RWPE2 (cell line): Measurements from ENCODE around the gene LRRC28.
A peak's percentile ranks its signal among the peaks of the same experiment; 100 is the strongest.

Experiments
- ATAC-seq: fragments of 200-7000 bp; cut with Tn5 transposase; 3 replicates; pipeline ENCODE4 v1.9.1; 2021; ENCODE audit warnings: low read depth
- DNase-seq: peaks from one replicate; pipeline ENCODE4 v3.0.0-alpha.2; 2020; ENCODE audit warnings: low spot score
- H3K27ac ChIP-seq: fragments of 450-650 bp; 2 replicates; pipeline ENCODE4 v1.5.1; 2017; ENCODE audit warnings: mild to moderate bottlenecking; ENCODE audit not compliant: poor library complexity, severe bottlenecking
- H3K27me3 ChIP-seq: fragments of 250-450 bp; sonication (Bioruptor Pico); 2 replicates; pipeline ENCODE4 v1.5.1; 2021; ENCODE audit warnings: mild to moderate bottlenecking, moderate library complexity; ENCODE audit not compliant: insufficient read depth, poor library complexity, severe bottlenecking
- H3K36me3 ChIP-seq: fragments of 250-450 bp; sonication (Bioruptor Pico); 2 replicates; pipeline ENCODE4 v1.5.1; 2020; ENCODE audit warnings: low read depth, mild to moderate bottlenecking, moderate library complexity
- H3K4me1 ChIP-seq: fragments of 250-450 bp; sonication (Bioruptor Pico); 2 replicates; pipeline ENCODE4 v1.5.1; 2021; ENCODE audit warnings: mild to moderate bottlenecking, moderate library complexity; ENCODE audit not compliant: insufficient read depth, poor library complexity, severe bottlenecking
- H3K4me3 ChIP-seq: fragments of 250-450 bp; sonication (Bioruptor Pico); 2 replicates; pipeline ENCODE4 v1.5.1; 2021; ENCODE audit warnings: mild to moderate bottlenecking, moderate library complexity; ENCODE audit not compliant: severe bottlenecking
- H3K9me3 ChIP-seq: fragments of 250-450 bp; sonication (Bioruptor Pico); 2 replicates; pipeline ENCODE4 v1.5.1; 2021; ENCODE audit warnings: mild to moderate bottlenecking, moderate library complexity; ENCODE audit not compliant: severe bottlenecking
- TF ChIP-seq, protein P1 (sequence below): fragments of 450-650 bp; IDR thresholded peaks from one replicate; pipeline ENCODE4 v1.5.1; 2017; ENCODE audit warnings: mild to moderate bottlenecking, moderate library complexity; ENCODE audit not compliant: poor library complexity, severe bottlenecking

The LRRC28 gene

DNA sequence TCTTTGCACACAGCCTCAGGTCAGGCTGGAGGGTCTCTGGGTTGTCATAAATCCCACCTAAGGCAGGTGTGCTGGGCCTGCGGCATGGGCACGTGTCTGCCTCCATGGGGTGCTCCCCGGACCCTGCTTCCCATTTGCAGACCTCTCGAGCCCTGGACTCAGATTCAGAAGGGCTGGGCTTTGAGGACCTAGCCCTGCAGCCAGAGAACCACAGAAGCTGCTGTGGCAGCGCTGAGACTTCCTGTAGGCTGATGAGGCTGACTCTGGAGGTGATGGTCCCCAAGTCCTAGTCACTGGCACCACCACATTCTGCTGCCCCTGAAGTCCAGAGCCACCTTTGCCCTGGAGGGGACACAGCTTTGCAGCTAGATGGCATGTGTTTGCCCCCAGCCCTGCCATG is 156.4 kb downstream of the LRRC28 start:
- Histone ChIP-seq H3K36me3 (no peaks in the 10 kb centered on the region), H3K27ac (no peak overlapping the region), H3K4me1 (no peaks in the 10 kb centered on the region), H3K9me3 (no peaks in the 10 kb centered on the region), H3K4me3 (no peak overlapping the region), H3K27me3 (no peaks in the 10 kb centered on the region)
- TF ChIP-seq, protein P1, sequence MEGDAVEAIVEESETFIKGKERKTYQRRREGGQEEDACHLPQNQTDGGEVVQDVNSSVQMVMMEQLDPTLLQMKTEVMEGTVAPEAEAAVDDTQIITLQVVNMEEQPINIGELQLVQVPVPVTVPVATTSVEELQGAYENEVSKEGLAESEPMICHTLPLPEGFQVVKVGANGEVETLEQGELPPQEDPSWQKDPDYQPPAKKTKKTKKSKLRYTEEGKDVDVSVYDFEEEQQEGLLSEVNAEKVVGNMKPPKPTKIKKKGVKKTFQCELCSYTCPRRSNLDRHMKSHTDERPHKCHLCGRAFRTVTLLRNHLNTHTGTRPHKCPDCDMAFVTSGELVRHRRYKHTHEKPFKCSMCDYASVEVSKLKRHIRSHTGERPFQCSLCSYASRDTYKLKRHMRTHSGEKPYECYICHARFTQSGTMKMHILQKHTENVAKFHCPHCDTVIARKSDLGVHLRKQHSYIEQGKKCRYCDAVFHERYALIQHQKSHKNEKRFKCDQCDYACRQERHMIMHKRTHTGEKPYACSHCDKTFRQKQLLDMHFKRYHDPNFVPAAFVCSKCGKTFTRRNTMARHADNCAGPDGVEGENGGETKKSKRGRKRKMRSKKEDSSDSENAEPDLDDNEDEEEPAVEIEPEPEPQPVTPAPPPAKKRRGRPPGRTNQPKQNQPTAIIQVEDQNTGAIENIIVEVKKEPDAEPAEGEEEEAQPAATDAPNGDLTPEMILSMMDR: no peak
- DNase-seq: no peak
- ATAC-seq: no peak

DNA sequence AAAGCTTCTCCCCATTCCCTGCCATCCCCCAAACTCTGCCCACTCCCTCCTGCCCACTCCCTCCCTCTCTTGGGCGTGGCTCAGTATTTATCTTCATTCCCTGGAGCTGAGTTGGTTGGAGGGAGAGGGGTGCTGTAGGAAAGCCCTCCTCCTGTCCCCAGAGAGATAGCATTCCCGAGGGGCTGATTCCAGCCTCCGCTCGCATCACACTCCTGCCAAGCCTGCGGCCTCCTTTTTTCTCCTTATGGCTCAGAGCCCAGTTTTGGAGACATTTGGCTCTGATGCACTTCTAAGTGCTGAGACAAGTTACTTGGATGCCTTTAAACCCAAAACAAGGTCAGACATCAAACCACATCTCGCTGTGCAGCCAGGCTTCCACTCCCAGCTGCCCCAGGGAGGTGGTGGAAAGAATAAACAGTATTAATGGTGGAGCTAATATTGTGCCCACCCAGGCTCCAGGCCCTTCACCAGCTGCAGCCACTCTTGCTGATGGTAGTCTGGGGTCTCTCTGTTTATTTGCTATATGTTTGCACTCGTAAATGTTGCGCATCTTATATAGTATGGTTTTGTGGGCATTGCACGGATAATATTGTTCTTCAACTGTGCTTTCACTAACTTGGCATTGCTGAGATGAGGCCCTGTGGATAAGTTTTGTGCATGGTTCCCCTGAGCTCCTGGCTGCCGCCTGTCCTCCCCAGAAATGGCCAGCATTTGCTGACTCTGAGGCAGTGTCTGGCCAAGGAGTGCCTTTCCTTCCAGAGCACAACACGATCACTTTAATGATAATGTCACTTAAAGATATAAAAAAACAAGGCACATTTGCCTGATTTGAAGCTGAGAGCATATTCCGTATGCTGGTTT is 157.2 kb downstream of the LRRC28 start:
- TF ChIP-seq, protein P1: no peak
- no peaks in the 10 kb centered on the region for H3K9me3 ChIP-seq
- no peak overlapping the region for H3K27ac ChIP-seq
- no peak for ATAC-seq
- no peak overlapping the region for H3K4me3 ChIP-seq
- no peaks in the 10 kb centered on the region for H3K27me3 ChIP-seq
- no peaks in the 10 kb centered on the region for H3K36me3 ChIP-seq
- DNase-seq: no peak
- no peaks in the 10 kb centered on the region for H3K4me1 ChIP-seq

DNA sequence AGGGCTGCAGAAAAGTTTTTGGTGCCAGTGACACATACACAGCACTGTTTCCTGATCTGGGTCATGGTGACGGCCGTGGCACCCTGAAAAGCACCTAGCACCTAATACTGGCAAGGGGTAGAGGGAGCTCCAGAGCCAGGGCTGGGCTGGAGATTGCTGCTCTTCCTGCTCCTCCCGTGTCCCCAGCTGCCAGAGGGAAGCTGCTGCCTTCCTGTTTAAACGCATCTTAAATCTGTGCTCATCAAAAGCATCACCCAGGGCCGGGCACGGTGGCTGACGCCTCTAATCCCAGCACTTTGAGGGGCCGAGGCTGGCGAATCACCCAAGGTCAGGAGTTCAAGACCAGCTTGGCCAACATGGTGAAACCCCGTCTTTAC is 157.8 kb downstream of the LRRC28 start:
- no peaks in the 10 kb centered on the region for H3K9me3 ChIP-seq
- no peak overlapping the region for H3K27ac ChIP-seq
- ATAC-seq: peak; percentile 93
- H3K27me3 ChIP-seq: no peaks in the 10 kb centered on the region
- no peak overlapping the region for H3K4me3 ChIP-seq
- H3K4me1 ChIP-seq: no peaks in the 10 kb centered on the region
- TF ChIP-seq, protein P1: peak; percentile 92
- DNase-seq: peak; percentile 76
- no peaks in the 10 kb centered on the region for H3K36me3 ChIP-seq

DNA sequence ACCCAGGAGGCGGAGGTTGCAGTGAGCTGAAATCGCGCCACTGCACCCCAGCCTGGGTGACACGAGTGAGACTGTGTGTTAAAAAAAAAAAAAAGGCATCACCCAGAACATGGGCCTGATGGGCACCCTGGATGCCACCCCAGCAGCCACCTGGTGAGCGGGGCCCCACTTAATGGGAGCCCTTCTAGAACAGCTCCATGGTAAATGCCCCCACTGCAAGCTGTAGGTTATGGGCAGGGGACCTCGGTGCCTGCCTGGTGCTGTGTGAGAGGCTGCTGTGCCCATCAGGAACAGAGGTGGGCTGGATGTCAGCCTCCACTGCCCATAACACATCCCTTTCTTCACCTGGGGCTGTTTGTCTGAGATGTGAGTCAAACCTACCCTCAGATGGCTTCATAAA is 158.3 kb downstream of the LRRC28 start:
- Histone ChIP-seq H3K9me3 (no peaks in the 10 kb centered on the region), H3K4me3 (no peak overlapping the region), H3K27ac (no peak overlapping the region), H3K27me3 (no peaks in the 10 kb centered on the region), H3K4me1 (no peaks in the 10 kb centered on the region), H3K36me3 (no peaks in the 10 kb centered on the region)
- DNase-seq (no peak), ATAC-seq (no peak)
- TF ChIP-seq, protein P1: no peak

DNA sequence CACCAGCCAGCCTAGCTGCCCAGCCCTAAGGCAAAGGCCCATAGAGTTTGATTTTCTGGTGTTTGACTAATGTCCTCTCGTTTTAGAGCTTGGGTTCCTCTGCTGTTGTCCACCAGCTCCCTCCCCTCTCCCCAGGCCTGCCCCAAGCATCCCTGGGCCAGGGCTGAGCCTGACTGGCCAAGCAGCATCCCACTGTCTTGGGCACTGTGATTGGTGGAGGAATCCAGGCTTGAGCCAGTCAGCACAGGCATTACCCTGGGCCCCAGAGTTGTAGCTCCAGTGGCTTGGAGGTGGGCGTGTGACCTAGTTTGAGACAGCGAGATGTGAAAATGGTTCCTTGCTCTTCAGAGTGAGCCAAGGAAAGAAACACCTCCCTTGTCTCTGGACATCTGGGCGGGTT is 159.2 kb downstream of the LRRC28 start:
- no peak overlapping the region for H3K4me3 ChIP-seq
- no peaks in the 10 kb centered on the region for H3K4me1 ChIP-seq
- no peaks in the 10 kb centered on the region for H3K9me3 ChIP-seq
- H3K36me3 ChIP-seq: no peaks in the 10 kb centered on the region
- no peak overlapping the region for H3K27ac ChIP-seq
- DNase-seq (no peak), ATAC-seq (no peak)
- TF ChIP-seq, protein P1: no peak
- no peaks in the 10 kb centered on the region for H3K27me3 ChIP-seq
